ENCODE measurements around the gene MSMP.

MSMP gene, protein sequence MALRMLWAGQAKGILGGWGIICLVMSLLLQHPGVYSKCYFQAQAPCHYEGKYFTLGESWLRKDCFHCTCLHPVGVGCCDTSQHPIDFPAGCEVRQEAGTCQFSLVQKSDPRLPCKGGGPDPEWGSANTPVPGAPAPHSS

DNA sequence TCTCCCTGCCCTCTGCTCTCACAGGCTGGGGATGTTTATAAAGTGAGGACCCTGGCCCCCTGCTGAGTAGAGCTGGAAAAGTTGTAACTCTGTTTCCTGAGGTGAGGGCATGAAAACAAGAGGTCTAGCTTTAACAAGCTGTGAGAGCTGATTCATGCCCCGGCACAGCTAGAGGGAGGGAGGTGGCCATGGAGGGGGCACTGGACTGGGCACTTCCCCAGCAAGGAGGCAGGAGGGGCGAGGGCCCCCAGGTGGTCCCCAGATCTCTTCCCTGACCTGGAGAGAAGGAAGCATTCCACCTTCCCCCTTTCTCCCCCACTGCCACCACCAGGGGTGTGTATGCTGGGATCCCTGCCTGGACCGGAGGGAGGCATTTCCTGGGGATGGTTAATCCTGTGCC, at the start of gene MSMP:
Gene MSMP, minus strand, starts transcription at position 13 of the 400 bp plus-strand sequence. CDS start 147 bp downstream, outside the sequence.
- DNase-seq (ENCODE audit: low read depth in 2 of 2) = no peak

DNA sequence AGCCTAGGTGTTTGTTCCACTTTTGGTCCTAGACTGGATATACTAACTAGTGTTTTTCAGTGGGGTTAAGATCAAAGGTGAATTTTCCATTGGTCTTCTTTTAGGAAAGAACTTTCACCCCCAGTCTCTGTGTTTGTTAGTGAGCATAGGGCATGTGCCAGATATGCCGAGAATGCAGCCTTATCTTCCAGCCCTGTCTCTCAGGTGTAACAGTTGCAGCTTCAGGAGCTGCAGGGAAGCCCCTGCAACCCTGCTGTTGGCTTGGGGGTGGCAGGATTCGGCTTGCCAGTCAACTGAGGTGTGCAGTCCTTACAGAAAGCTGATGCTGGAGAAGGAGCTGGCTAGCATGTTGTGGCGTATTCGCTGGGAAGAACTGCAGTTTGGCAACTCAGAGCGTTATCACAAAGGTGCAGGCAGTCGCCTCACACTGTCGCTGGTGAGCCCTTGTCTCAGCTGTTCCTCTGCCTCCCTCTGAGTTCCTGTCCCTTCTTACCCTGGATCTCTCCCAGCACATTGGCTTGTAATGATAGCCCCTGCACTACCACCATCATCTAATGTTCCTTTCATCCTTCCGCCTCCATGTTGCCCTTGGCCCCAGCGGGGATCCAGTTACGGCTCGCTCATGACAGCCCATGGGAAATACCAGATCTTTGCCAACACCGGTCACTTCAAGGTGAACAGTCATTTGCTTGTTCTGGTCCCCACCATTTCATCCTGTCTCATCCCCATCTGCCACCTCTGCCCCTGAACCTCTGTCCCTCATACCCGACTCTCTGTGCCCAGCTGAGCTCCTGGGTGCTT, 47.5 kb upstream of the MSMP start:
- no peak for DNase-seq (ENCODE audit: low read depth in 2 of 2)

DNA sequence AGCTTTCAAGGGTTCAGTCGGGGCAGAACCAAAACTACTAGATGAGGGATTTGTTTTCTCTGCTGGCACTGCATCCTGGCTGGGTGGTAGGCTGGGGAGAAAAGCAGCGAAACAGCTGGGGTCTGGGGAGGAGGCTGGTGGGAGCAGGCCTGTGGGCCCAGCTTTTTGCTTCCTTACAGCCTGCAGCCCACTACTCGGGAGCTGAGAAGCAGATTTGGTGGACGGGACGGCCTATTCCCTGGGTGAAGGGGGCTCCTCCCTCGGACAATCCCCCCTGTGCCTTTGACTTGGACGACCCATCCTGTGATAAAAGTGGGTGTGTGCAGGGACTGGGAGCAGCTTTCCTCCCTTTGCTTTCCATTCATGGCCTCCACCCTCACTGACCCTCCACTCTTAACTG, 46.5 kb upstream of the MSMP start:
- no peak for DNase-seq (ENCODE audit: low read depth in 2 of 2)

DNA sequence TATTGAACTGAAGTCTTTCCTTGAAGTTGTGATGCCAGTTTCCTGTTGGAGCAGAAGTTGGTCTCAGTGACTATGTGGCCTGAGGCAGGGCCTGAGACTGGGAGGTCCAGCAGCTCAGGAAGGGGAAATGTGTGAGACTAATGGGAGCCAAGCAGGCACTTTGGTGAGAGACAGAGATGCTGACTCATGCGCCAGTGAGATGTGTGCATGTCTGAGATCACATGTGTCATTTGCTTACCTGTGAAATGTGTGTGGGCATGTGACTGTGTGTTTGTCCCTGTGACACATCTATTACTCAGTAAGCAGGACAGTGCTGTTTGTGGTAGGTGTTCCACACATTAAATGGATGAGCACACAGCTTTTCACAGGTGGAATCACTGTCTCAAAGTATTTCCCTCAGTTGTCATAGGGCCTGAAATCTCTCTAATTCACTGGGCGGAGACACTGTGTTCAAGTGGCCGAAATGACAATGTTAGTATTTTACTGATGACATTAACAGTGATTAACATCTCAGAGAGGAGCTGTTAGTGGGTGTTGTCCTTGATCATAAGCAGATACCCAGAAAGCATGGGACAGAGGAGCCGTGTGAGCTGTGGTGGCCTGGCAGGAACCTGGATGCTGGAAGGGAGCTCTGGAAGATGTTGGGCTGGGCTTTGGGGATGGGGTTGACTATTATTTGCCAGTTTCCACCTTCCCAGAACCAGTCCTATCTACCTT, 44.7 kb upstream of the MSMP start:
- peak in 1 of 2 donors; percentile 8 for DNase-seq (ENCODE audit: low read depth in 2 of 2)

DNA sequence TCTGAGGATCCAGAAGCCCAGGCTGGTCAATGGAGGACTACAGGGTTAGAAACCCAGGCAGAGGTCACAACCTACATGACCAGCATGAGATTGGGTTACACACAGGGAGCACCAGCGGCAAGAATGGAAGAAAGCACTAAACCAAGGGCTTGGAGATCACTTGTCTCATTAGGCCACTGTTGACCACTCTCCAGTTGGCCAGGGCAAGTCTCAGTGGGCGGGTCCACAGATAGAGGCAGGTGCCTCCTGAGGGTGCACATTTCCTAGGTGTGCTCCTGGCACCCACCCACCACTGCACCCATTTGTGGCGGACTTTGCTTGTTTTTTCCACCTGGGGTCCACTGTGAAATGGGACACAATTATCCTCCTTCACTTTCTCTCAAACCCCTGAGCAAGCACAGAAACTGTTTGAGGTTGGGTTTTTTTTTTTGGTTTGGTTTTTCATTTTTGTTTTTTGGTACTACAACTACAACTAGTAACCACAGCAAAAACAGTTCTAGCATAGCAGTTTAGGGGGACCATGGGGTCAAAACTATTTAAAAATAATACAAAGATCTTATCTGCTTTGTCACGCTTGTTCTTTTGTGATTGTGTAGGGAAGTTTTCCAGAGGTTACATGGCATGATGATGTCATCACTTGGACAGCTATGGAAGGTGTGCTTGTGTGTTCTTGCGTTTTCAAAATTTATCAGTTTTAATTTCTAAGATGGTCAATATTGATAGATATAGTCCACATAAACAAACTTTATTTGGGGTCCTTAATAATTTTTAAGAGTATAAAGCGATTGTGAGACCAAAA, 43.4 kb upstream of the MSMP start:
- no peak for DNase-seq (ENCODE audit: low read depth in 2 of 2)

DNA sequence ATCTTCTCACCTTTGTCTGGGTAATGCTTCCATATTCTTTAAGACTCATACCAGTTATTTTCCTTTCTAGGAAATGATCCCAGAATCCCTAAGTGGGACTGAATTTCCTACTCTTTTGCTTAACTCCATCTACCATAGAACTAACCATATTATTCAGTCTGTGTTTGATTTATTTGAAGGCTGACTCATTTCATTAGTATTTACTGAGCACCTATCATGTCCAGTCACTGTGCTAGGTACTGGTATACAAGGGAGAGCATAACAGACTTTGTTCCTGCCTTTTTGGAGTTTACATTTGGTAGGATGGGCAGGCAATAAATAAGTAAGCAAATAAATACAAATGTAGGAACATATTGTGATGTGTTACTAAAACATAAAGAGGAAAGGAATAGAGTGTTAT, 41.6 kb upstream of the MSMP start:
- no peak for DNase-seq (ENCODE audit: low read depth in 2 of 2)

DNA sequence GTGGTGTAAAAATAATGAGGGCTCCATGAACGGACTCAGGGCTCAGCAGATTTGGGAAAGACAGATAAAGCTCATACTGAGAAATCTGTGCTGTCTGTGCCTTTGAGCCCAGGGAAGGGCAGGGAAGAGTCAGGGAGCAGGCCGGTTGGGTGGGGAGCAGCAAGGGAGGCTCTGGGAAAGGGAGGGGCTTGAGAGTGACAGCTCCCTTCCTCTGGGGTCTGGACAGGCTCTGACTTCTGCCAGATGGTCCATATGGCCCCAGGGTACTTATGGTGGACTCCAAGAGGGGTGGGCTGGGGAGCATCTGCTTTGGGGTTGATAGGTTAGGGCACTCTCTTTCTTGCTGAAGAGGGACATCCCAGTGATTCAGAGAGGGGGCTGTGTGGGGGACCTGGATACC, 39.4 kb upstream of the MSMP start:
- DNase-seq (ENCODE audit: low read depth in 2 of 2) = no peak

DNA sequence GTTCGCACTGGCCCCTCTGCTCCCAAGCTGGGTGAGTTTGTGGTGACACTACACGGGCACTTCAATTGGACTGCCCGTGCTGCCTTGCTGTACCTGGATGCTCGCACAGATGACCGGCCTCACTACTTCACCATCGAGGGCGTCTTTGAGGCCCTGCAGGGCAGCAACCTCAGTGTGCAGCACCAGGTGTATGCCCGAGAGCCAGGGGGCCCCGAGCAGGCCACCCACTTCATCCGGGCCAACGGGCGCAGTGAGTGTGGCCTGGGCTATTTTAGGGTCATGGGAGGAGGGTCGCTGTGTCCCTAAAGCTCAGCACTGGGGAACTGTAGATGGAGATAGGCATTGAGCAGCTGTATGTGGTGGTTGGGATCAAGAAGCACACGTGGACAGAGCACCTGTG, 38.8 kb upstream of the MSMP start:
- DNase-seq (ENCODE audit: low read depth in 2 of 2) = no peak

DNA sequence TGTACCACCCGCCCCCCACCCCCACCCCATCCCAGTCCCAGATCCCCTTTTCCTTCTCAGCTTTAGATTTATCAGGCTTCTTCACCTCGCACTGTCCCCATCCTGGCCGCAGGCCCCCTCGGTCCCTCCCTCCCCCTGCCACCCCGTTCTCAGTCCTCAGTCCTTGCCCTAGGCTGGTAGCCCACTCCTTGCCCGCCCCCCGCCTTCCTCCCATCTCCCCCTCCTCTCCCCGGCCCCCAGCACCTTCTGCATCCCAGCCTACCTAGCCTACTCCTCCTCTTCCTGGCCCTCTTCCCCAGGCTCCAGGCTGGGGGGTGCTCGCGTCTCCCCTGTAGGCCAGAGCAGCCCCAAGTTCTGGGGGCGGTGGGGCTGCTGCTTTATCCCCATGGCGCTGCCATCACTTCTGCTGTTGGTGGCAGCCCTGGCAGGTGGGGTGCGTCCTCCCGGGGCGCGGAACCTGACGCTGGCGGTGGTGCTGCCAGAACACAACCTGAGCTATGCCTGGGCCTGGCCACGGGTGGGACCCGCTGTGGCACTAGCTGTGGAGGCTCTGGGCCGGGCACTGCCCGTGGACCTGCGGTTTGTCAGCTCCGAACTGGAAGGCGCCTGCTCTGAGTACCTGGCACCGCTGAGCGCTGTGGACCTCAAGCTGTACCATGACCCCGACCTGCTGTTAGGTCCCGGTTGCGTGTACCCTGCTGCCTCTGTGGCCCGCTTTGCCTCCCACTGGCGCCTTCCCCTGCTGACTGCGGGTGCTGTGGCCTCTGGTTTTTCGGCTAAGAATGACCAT, 38.1 kb upstream of the MSMP start:
- DNase-seq (ENCODE audit: low read depth in 2 of 2) = no peak

DNA sequence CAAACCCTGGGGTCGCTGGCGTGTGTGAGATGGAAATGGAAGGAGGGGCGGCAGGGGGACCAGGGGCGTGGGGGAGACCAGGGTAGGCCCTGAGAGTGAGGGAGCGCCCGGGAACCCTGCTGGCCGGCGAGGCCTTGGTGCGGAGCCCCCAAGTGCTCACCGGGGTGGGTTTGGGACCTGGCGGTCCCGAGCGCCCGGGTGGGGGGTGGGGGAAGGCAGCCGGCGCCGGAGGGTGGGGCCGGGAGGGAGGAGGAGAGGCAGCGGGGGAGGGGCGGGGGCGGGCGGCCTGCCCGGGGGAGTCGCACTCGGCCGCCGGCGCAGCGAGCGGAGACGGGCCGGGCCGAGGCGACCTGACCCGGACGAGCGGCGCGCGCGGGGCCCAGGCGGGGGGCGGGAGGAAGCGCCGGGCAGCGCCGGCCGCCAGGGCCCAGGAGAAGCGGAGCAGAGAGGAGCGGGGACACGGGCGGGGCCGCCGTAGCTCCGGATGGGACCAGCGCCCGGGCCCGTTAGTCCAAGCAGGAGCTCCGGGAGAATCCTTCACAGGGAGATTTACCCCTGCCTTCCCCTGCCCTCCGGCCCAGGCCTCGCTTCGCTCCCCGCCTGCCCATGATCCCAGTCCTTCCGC, 37.3 kb upstream of the MSMP start, which contains the start of gene NPR2:
Gene NPR2, plus strand, starts transcription at position 295 of the 625 bp plus-strand sequence. CDS start 818 bp downstream, outside the sequence.
- no peak for DNase-seq (ENCODE audit: low read depth in 2 of 2)

DNA sequence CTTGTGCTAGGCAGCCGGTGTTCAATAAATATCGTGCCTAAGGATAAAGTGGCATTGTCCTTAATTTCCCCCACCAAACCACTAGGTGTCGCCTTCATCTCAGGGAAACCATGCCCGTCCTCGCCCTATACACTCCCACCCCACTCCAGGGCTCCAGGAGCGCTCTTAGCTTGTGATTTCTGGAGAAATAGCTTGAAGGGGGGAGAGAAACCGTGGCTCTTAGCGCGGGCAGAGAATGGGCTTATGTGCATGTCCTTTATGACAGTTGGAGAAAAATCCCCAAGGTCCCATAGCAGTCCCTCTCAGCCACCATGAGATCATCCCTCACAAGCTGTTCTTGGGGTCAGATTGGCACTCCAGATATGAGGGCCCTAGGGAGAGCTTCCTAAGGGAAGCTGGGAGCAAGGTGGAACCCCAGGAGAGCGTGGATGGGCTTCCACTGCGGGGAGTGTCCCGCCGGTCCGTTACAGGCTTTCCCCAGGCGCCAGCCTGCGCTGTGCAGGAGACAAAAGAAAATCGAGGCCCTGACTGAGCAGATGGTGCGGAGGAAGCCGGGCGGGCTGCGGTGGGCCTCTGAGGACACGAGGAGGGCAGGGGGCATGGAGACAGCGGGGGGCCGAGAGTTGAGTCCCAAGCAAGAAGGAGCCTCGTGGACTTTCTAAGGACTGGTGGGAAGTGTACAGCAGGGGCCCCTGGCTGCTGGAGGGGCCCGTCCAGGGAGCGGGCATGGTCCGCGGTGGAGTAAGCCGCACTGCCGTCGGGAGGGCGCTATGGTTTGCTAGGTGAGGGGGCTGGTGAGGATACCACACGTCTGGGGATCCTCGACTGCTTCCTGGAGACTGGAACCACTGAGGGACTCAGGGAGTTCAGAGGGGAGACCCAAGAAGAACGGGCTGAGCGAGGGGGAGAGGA, 36.6 kb upstream of the MSMP start:
- peak; percentile 23 to 24 for DNase-seq (ENCODE audit: low read depth in 2 of 2)

DNA sequence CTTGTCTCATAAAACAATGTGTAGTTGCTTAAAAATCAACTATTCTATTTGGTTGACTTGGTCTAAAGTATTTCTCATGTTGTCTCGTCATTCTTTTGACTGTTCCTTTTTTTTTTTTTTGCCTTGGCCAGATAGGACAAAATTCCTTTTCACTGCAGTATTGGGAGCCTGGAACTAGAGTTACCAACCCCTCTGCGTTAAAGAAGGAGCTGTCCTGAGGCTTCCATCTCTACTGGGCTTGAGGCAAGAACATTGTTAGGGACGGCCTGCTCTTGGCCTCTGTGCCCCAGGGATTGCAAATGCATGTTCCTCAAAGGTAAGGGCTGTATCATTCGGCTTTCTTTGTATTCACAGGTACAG, 35.9 kb upstream of the MSMP start:
- no peak for DNase-seq (ENCODE audit: low read depth in 2 of 2)

DNA sequence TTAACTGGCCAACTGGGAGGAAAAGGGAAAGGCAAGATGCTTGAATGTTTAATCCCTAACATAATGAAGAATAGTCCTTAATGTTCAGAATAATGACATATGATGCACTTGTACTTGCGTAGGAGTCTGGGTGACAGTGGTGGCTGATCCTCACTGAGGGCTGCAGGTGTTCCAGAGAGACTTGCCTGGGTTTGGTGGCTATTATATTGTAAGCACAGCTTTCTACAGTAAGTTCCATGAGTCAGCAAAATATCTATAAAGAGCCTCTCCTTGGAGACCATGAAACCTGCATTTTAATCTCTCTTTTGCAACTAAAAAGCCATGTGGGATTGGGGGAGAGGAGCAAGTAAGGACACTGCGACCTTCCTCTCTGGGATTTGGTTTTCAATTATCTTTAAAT, 35.5 kb upstream of the MSMP start:
- no peak for DNase-seq (ENCODE audit: low read depth in 2 of 2)

DNA sequence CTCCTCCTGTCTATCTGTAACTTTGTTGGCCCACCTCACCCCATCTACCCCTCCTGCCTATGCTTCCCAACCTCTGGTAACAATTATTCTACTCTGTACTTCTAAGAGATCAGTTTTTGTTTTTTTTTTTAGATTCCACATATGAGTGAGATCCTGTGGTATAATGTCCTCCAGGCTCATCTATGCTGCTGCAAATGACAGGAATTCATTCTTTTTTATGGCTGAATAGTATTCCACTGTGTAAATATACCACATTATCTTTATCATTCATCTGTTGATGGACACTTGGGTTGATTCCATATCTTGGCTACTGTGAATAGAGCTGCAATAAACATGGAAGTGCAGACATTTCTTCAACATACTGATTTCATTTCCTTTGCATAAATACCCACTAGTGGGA, 29.3 kb upstream of the MSMP start:
- DNase-seq (ENCODE audit: low read depth in 2 of 2) = no peak

DNA sequence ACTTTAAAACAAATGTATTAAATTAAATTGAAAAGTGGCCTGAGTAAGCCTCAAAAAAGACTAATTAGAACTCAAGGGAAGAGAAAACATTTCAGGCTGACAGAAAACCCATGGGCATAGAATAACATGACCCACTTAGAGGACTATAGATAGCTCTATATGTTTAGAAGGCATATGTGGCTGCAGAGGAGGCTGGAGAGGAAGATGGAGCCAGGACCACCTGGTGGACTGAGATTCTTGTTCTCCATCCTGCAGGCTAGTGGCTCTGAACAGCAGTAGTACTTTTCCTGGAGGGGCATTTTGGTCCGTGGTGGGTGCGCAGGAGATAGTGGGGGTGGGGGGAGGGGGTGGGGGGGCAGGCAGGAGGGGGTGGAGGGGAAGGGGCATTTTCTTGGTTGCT, 27.0 kb upstream of the MSMP start:
- DNase-seq (ENCODE audit: low read depth in 2 of 2) = no peak

DNA sequence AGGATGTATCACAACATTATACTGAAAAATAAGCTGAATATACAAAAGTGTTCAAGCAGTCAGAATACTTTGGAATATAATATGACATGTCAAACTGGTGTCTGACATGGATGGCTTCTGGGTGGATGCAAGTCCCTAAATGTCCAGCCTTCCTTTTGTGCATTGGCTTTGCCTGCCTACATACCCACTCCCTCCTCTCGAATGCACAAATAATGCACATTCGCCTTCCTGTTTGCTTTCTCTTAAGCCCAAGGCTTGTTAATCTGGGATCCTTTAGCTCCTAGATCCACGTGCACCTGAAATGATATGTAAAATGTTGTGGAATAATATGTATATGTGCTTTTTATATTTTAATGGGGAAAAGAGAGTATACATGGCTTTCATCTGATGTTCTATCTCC, 24.4 kb upstream of the MSMP start:
- no peak for DNase-seq (ENCODE audit: low read depth in 2 of 2)

DNA sequence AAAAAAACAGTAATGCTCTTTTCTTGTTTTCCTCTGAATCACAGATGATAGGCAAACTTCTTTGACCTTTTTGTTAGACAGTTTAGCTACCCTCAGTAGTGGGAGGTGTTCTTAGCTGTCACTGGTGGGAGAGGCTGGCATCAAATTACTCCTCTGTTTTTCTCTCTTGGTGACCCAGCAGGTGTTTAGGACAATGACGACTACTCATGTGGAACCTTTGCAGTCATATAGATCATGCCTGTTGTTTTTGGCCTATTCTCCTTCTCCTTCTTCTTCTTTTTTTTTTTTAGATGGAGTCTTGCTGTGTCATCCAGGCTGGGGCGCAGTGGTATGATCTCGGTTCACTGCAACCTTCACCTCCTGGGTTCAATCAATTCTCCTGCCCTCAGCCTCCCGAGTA, 21.9 kb upstream of the MSMP start:
- no peak for DNase-seq (ENCODE audit: low read depth in 2 of 2)

DNA sequence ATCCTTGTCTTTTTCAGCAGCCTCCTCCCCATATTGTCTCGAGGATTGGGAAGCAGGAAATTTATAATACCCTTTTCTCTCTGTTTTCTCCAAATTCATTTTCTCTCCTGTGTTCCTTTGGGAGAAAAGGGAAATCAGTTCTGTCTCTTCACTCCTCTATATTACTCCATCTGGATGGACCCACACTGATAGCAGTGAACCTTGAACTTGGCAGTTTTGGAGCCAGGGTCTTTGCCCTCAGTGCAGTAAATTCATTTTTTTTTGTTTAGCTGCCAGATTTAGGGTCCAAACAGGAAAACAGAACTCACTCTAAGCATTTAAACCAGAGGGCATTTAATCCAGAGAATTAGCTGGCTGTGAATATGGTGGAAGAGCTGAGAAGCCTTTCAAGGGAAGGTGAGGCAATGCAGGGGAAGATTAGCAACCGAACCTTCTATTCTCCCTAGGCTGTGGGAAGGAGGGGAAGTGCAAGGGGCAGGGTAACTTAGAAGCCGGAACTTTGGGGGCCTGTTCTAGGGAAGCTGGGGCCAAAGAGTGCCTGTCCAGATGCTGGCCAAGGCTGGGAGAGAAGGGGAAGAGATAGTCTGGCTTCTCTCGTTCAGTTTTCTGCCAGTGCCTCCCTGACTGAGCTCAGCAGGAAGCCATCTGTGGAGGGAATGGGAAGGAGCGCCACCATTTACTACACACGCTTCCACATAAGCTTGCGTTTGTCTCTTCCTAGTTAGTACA, 21.0 kb upstream of the MSMP start:
- DNase-seq (ENCODE audit: low read depth in 2 of 2) = no peak

DNA sequence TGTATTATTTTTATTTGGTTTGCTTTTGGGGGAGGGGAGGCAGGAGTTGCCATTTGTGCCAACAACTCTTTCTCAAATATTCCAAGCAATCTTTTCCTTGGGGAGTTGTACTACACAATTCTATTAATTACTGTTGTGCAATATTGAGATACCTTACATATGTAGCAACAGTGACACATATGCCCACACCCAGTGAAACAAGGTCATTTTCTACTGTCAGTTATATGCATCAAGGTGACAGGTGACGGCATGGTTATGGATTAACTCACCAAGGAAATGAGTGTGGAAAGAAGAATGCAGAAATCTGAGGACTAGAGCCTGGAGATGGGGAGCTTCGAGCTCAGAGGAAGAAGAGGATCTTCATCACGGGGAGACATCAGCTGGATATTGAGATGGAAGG, 17.9 kb upstream of the MSMP start:
- no peak for DNase-seq (ENCODE audit: low read depth in 2 of 2)

Measured in stimulated activated CD8-positive, alpha-beta memory T cell treated with anti-CD3 and anti-CD28 coated beads, Interleukin-7, amount 100 ng/mL, for 4 hours (primary cell).